GM19452 (cell line): Measurements from ENCODE around the gene KCNE2.
"Not testable (repeated sequence)": the region's sequence is repeated elsewhere in the genome, so short reads cannot be mapped to it uniquely, and the experiment has no call there.

Experiments
- ATAC-seq: cut with Tn5 transposase; IDR thresholded peaks from one replicate; pipeline ENCODE4 v1.9.1; 2021; ENCODE audit not compliant: unreplicated experiment

The KCNE2 gene

GRCh38 chr21:34406102-34406501 lies 42.3 kb downstream of the KCNE2 start:
- not testable (repeated sequence) for ATAC-seq

DNA sequence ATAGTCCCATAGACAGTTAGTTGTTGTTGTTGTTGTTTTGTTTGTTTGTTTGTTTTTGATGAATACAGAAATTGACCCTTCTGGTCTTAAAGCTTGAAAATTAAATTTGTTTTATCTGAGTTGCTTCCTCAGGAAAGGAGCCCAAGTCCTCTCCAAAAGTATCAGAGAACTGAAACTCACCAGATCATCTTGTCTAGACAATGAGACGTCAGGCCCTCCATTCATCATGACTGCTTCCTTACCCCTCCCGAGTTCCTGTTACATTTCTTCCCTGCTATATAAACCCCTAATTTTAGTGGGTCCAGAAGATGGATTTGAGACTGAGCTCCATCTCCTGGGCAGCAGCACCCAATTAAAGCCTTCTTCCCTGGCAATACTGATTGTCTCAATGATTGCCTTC lies 42.9 kb downstream of the KCNE2 start:
- not testable (repeated sequence) for ATAC-seq

GRCh38 chr21:34407294-34407693 lies 43.5 kb downstream of the KCNE2 start:
- ATAC-seq, result not testable (repeated sequence)

- ATAC-seq, result not testable (repeated sequence)
Measured at GRCh38 chr21:34417448-34418077, 53.8 kb downstream of the KCNE2 start.
